Measurements from ENCODE around the gene MSANTD3.

DNA sequence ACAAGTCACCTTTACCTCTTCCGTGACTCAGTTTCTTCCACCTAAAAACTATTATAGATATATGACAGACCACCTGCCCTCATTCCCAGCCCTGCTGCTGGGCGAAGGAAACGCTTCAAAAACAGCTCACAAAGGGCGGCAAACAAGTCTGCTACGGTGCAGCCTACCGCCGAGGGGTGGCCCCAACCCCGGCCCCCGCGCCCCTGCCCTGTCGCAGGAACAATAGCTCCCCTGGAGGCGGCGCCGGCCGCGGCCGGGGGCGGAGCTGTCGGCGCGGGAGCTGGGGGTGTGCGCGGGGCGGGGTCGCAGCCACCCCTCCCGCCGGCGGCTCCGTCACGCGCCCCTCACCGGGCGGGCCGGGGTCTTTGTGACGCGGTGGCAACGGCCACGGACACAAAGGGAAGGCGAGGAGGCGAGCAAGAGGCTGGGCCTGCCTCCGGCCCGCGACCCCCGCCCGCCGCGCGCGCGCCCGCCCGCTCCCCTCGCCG, 45.9 kb downstream of the MSANTD3 start, which contains the start of gene TMEFF1:
- TF ChIP-seq, protein P1, sequence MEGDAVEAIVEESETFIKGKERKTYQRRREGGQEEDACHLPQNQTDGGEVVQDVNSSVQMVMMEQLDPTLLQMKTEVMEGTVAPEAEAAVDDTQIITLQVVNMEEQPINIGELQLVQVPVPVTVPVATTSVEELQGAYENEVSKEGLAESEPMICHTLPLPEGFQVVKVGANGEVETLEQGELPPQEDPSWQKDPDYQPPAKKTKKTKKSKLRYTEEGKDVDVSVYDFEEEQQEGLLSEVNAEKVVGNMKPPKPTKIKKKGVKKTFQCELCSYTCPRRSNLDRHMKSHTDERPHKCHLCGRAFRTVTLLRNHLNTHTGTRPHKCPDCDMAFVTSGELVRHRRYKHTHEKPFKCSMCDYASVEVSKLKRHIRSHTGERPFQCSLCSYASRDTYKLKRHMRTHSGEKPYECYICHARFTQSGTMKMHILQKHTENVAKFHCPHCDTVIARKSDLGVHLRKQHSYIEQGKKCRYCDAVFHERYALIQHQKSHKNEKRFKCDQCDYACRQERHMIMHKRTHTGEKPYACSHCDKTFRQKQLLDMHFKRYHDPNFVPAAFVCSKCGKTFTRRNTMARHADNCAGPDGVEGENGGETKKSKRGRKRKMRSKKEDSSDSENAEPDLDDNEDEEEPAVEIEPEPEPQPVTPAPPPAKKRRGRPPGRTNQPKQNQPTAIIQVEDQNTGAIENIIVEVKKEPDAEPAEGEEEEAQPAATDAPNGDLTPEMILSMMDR (IDR thresholded peaks at IDR 0.05), result no peak
- TF ChIP-seq POLR2A (IDR thresholded peaks at IDR 0.05), result no peak
